GM19025 (cell line): ENCODE data around the gene SCRG1.
A peak's percentile ranks its signal among the peaks of the same experiment; 100 is the strongest.

Experiments
- ATAC-seq: cut with Tn5 transposase; IDR thresholded peaks from one replicate; pipeline ENCODE4 v1.9.1; 2021; ENCODE audit warnings: mild to moderate bottlenecking, low read depth, moderate library complexity; ENCODE audit not compliant: unreplicated experiment

Gene SCRG1

DNA sequence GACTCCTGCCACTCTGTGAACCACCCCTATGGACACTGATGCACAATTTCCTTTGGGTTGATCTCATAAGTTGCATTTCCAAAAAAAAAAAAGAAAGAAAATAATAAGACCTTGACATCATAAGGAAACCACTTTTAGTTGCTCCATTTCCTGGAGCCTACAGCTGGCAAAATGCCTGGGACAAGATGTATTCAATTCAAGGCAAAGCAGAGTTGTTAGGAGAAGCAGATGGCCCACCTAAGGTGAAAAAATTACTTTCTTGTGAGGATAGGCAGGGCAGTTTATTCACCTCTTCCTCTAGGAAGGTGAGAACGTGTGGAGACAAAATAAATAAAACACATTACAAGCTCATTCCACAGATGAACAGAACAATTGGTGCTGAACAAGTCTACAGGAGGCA, 14.1 kb upstream of the SCRG1 start:
- no peak for ATAC-seq

DNA sequence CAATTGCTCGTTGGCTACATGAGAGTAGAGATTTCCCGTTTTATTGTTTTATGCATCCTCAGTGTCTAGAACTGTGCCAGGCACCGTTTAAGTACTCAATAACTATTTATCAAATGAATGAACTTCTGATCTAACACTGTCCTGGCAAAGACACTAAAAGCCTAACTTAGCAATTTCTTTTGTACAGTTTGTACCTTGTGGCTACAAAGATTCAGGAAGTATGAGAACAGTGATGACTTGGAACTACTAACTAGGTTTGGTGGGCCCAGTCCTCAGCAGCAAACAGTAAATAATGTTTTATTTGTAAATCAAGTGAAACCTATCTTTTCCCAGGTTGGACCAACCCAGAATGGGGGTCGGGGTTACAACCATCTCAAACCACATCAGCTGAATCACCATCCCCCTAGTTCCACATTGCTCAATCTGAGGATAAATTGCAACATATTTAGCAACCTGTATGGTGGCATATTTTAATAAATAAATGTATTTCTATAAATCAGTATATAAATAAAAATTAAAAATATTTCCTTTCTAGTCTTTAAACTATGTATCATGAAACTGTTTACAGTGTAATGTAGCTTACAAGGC, 12.3 kb upstream of the SCRG1 start:
- no peak for ATAC-seq

DNA sequence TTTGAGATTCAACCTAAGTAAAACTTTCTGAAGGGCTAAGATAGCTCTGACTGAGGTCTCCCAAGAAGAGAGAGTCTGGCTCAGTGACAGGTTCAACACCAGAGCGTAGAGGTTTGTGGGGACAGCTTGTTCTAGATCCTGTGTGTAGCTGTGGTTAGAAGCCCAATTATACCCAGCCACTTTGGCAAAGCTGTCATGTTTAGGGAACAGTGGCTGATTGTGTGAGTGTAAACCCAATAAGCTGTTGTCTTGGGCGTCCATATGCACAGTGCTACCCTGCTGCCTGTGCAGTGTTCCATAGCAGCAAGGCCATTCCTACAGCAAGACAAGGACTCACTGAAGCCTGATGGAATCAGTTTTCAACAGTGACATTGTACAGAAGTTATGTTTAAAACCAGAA, 11.2 kb upstream of the SCRG1 start:
- no peak for ATAC-seq

DNA sequence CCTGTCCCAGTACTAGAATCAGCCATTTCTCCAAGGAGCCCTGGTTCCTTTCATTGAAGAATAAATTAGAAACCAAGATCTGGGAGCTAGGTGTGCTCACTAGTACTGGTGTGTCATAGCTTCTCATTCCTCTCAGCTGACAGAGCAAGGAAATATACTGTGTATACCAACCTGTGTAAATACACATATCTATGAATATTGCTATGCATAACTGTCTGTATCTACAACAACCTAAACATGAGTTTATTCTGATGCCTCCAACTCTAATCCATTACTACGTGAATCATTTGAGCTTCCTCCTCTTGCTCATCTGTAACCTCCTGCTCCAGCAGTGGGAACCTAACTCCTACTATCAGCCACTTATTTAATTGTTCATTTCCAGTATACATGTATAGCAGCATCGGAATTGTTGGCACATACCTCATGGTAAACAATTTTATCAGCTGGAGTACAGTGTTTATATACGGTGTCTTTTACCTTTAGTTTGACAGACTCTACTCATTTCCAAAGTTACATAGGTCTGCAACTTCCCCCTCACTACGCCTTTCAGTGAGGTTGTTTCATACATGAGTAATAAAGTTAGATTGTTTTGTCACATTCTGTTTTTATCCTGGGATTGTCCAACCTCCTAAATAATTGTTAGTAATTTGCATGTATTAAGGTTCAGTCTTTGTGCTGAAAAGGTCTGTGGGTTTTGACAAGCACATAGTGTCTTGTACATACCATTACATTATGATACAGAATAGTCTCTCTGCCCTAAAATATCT, 7.1 kb upstream of the SCRG1 start:
- ATAC-seq = peak; percentile 42

DNA sequence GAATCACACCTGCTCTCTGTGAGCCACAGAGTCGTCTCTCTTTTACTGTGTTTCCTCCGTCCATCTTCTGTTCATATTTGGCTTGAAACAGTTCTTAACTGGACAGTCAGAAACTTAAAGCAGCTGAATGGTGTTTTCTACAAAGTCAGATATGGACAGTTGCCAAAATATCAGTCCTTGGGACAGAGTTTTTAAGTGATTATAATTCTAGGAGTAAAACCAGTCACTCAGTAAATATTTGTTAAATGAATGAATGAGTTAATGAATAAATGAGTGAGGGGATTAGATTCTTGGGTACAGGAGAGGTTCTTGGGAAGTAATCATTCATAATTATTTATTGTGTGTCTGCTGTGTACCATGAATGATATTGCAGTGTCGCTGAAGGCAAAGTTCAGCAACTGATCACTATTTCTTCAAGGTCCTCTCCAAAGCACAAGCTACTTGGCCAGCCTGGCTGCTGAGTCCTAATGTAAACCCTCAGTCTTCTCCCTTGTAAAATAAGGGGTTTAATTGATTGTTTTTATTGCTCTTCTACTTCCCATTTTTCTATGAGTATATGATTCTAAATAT, 5.5 kb upstream of the SCRG1 start:
- ATAC-seq = no peak

DNA sequence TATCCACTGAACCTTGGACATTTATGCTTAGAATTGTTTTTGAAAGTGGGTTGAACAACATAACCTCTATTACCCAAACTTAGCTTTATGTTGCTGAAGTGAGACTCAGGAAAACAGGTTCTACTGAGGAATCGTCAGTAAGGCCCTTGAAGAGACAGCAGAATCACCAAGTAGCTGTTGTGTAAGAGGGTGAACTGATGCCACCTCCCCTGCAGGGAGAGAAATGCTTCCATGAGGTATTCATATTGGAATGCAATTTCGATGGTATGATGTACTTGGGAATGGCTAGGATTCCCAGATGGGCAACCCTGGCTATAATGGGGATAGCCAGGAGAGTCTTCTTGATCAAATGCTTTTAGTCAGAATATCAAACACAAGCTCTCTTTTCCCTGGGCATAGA, 4.1 kb upstream of the SCRG1 start:
- no peak for ATAC-seq

DNA sequence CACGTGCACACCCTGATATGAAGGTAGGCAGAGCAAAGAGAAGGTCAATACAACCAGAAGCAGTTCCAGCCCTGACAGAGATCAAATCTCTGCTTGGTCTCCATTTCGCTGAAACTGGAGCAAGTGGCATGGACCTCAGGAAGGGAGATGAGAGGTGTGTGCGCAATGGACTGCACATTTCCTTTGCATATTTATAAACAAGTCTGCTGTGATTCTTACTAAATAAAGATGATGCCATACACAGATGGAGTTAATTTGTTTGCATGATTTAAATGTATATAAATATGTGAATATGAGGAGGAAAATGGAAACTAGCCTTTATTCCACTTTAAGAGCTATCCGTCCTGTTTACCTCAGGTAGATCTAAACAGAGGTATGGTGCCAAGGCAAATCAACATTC, 2.1 kb upstream of the SCRG1 start:
- ATAC-seq = no peak

DNA sequence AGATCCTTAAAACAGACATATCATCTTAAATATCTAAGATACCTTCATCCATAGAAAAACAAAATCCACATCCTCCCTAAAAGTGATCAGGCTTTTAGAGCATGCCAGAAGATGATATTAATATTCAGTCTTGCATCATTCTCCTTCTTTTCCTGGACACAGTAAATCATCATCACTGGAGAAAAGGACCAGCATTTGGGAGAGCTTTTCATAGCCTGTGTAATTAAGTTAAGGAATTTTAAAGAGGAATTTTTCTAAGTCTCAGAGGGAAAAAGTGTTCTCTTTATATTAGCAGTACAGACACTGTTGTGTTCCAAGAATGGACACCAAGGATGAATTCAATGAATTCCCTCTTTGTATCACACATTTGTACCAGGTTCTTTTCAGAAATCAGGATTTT, 696 bp downstream of the SCRG1 start:
- ATAC-seq = no peak

DNA sequence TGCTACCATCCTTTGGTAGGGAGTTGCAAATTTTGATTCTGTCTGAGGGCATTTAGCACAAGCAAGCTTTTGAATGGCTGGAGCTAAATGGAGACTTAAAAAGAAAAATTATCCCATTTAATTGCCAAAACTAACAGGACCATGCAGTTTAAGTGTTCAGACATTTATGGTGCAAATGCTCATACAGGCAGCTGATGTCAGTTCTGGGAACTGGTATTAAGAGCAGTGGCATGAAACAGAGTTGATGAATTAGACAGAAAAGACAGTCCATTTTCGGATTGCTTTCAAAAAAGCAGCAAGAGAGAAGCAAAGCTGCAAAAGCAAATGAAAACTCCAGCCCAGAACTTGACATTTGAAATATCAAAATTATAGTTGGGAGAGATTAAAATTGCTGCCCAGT, 1.3 kb downstream of the SCRG1 start:
- ATAC-seq = no peak

DNA sequence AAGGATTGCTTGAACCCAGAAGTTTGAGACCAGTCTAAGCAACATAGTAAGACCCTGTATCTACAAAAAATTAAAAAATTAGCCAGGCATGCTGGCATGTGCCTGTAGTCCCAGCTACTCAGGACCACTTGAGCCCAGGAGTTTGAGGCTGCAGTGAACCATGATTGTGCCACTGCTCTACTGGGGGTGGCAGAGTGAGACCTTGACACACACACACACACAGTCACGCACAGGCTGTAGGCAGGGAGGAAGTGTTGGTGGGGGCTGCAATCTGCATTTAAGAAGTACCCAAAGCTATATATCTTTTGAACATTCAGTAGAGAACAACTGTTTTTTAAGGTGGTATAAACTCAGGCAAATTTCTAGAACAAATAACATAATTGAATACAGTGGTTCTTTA, 7.2 kb downstream of the SCRG1 start:
- no peak for ATAC-seq

DNA sequence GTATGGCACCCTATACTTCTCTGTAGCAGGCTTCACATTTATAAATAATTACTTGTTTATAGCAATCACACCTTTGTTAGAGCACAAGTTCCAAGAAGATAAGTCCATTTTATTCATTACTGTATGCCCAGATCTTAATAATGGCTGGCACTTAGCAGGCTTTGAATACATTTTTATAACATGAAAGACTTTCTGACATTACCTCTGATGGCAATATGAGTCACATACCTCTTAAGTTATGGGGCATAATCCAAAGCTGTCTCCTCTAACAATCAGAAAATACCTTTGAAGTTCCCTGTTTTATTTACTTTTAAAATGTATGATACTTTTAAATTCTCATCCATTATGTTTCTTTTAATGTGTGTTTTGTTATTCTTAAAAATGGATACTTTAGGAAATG, 12.2 kb downstream of the SCRG1 start:
- ATAC-seq = no peak

DNA sequence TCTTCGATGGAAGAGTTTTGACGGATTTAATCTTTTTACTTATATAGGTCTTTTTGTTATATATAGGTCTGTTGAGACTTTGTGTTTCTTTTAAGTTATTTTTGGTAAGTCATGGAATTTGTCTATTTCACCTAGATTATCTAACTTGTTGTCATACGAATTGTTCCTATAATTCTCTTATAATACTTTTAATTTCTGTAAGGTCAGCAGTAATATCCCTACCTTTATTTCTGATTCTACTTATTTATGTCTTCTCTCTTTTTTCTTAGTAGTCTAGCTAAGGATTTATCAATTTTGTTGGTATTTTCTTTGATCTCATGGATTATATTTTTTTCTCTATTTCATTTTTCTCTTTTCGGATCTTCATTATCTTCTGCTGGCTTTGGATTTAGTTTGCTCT, 16.6 kb downstream of the SCRG1 start:
- ATAC-seq = no peak

DNA sequence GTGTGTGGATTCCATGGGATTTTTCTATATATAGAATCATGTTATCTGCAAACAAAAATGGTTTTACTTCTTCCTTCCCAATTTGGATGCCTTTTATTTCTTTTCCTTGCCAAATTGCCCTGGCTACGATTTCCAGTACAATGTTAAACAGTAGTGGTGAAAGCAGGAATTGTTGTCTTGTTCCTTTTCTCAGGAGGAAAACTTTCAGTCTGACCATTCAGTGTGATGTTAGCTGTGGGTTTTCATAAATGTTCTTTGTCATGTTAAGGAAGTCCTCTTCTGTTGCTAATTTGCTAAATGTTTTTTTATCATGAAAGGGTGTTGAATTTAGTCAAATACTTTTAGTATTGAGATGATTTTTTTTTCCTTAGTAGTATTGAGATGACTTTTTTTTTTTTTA, 17.3 kb downstream of the SCRG1 start:
- ATAC-seq = no peak

DNA sequence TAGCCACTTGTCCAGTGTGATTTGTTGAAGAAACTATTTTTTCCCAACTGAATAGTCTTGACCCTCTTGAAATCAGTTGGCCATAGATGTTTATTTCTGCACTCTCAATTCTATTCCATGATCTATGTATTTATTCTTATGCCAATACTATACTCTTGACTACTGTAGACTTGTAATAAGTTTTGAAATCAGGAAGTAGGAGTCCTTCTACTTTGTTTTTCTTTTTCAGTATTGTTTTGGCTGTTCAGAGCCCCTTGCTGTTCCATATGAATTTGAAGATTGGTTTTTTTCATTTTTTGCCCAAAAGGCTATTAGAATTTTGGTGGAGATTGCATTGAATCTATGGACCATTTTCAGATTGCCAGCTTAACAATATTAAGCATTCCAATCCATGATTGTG, 17.9 kb downstream of the SCRG1 start:
- no peak for ATAC-seq

DNA sequence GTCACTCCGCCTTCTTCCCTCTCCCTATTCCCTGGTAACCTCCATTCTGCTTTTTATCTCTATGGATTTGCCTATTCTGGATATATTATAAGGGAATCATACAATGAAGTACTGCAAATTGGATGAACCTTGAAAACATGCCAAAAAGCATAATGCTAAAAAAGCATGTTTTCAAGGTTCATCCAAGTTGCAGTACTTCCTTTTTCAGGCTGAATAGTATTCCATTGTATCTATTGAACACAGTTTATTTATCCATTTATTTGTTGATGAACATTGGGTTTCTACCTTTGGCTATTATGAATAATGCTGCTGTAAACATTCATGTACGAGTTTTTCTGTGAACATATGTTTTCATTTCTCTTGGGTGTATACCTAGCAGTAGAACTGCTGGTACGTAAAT, 19.0 kb downstream of the SCRG1 start:
- no peak for ATAC-seq

DNA sequence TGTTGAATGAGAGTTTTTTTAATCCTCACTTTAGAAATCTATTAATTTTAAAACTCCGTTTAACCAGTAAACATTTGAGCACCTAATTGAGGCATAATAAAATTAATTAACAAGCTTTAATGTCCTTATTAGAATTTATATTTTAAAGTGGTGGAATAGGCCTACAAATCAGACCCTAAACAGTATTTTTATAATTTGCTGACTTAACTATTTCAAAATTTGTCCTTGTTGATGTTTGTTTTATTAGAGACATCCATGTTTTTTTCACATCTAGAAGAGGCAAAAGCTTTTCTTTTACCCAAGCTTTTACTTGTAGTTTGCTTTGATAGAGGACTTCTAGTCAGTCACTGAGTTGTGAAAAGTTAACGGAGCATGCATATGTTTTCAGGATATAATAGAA, 24.3 kb downstream of the SCRG1 start:
- no peak for ATAC-seq

DNA sequence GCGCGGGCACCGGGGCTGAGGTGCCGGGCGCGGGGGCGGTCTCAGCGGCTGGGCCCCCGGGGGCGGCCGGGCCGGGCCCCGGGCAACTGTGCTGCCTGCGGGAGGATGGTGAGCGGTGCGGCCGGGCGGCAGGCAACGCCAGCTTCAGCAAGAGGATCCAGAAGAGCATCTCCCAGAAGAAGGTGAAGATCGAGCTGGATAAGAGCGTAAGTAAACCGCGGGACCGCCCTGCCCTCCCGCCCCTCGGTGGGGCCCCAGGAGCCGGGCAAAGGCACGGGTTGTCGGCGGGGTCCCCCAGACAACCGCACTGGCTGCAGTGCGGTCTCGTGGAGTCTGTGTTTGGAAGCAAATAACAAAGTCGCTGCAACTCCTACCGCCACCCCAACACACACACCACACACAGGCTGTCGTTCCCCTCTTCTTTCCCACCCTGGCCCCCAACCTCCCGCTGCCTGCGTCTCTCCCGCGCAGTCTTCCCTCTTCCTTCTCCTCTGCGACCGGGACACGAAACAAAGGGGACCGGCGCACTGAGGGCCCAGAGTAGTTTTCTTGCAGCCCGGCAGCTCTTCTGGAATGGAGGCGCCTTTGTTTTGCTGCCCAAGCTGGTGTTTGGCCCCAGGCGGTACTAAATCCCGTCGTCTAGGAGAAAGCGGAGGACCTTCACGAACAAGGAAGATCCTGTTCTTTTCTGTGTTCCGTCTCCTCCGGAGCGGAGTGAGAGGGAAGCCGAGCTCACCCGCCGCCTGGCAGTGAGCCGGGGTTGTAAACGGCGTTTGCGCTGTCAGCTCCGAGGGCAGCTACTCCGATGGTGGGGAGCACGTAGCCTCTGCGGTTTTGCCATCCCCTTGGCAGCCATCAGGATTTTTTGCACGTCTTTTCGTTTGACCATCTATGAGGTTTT, 27.4 kb downstream of the SCRG1 start:
- ATAC-seq = peak; percentile 25

DNA sequence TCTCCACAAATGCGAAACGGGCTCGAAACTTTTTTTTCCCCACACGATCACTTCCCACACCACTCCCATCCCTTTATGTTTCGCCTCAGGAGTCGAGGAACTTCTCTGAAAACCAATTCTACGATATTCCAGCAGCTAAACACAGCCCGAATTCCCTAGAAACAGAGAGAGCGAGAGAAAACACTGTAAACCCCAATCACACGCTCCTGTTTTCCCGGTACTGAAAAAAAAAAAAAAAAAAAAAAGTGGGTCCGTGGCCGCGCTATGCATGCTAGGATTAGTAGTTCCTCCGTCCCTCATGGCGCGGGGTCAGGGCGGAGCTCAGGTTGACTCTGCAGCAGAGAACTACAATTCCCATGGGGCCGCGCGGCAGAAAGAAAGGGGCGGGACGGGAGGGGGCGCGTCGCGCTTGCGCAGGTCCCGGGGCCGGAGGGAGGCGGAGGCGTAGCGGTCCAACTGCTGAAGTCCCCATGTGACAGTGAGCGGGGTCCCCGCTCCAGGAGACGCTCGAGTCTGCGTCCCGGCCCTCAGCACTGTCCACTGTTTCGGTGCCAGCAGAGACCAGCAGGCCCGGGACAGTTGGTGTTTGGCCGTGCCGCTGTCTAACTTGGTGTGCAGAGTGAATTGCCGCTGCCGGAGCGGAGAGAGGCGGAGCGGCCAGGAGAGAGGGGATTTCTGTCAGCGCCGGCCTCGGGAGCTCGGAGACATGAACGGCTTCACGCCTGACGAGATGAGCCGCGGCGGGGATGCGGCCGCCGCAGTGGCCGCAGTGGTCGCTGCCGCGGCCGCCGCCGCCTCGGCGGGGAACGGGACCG, 28.2 kb downstream of the SCRG1 start, which contains the start of gene SAP30:
Gene SAP30 (plus strand): TSS at position 478 of the 815 bp plus-strand sequence. CDS start 229 bp downstream, at position 707.
- ATAC-seq = peak; percentile 75

DNA sequence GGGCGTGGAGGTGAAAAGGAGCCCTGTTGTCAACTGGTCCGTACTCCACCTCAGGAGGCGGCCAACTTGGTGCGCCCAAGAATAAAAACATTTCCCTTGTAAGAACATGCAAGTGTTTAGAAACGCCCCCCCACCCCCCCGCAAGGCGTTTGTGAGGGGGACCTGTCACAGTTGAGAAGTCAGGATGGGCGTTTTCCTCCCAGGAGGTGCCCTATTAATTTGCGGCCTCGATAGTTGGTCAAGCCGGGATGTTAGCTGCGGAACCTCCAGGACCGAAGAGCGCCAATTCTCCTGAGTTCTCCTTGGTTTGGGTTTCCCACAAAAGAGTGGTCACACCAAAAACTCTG, 28.8 kb downstream of the SCRG1 start:
- no peak for ATAC-seq

DNA sequence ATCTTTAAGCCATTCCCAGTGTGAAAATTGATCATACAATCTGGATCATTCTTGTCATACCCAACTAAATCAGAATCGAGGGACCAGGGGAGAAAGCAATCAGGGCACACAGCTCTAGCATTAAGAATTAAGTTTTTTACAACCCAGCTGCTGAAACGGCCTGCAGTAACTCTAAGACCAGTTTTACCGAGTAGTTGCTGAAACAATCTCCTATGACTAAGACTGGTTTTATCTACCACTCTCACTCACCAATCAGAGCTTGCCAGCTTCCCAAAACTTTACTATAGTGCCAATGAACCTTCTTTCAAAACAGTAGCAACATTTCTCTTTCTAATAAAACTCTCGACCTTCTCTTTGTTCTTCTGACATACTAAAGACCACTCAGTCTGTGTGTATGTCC, 31.0 kb downstream of the SCRG1 start:
- no peak for ATAC-seq
